HCT116 (cell line): Measurements from ENCODE around the gene CCDC54. TPM values are rescaled to one million over a fixed set of nuclear protein-coding genes. Genes with fewer than 3 reads are reported as not detected.

Source experiments
- ATAC-seq: fragments of 200-7000 bp; cut with Tn5 transposase; 2 replicates; pipeline ENCODE4 v1.9.1; 2020; ENCODE audit warnings: mild to moderate bottlenecking, moderate library complexity
- BruUV-seq: library from RNA; stranded (reverse); fragments of 400-500 nt; replicated peaks from 2 replicates; lab custom pipeline; 2021; lab: Mats Ljungman, UMichigan
- CTCF ChIA-PET: fragments of 300-600 bp; sonication (Branson Sonifier 250); formaldehyde crosslinking; loops from one replicate; lab custom pipeline; 2021; ENCODE audit warnings: antibody characterized with exemption; lab: Charles Lee
- POLR2A ChIA-PET: fragments of 300-600, 350-600 bp; sonication (Branson Sonifier 250); formaldehyde crosslinking; loops from one replicate; lab custom pipeline; 2021; ENCODE audit warnings: antibody characterized with exemption; lab: Charles Lee
- RAD21 ChIA-PET, 2 experiments: fragments of 300-600 bp; sonication (Branson Sonifier 250); formaldehyde crosslinking; loops; one replicate each; lab custom pipeline; 2023; ENCODE audit warnings: low total read pairs in 2 of 2; ENCODE audit not compliant: uncharacterized antibody in 2 of 2, unreplicated experiment in 2 of 2, low non-redundant PET in 1 of 2; lab: Charles Lee
- DNase-seq: peaks from one replicate; pipeline ENCODE4 v3.0.0-alpha.2; 2010; ENCODE audit warnings: low read depth, low spot score
- H2AFZ ChIP-seq: fragments of 200-600 bp; shearing (Covaris generic), sonication (generic); 2 replicates; pipeline ENCODE4 v1.6.1; 2017; ENCODE audit warnings: low read depth, mixed run types, mixed read lengths, antibody characterized with exemption, low read length; ENCODE audit not compliant: poor library complexity, severe bottlenecking
- H3K27ac ChIP-seq: 2 replicates; pipeline ENCODE4 v1.5.1; 2012; ENCODE audit warnings: low read depth, low read length
- H3K27me3 ChIP-seq: fragments of 200-600 bp; sonication (generic); 2 replicates; pipeline ENCODE4 v1.6.1; 2016; ENCODE audit warnings: mixed run types, low read length, mixed read lengths; ENCODE audit not compliant: insufficient read depth
- H3K36me3 ChIP-seq, 2 experiments: fragments of 200-500 bp in 1 of 2; fragments of 200-600 bp in 1 of 2; sonication (Bioruptor generic) in 1 of 2; sonication (generic) in 1 of 2; 2 replicates each; pipeline versions ENCODE4 v1.5.1 to v1.6.1; 2014 to 2016; ENCODE audit warnings: low read length in 2 of 2, inconsistent platforms in 1 of 2, mixed read lengths in 1 of 2, mixed run types in 1 of 2; ENCODE audit not compliant: insufficient read depth in 2 of 2, control insufficient read depth in 1 of 2
- H3K4me1 ChIP-seq, 2 experiments: fragments of 200-600 bp in 1 of 2; sonication (generic) in 1 of 2; 2 replicates each; pipeline versions ENCODE4 v1.5.1 to v1.6.1; 2012 to 2017; ENCODE audit warnings: low read length in 2 of 2, inconsistent platforms in 1 of 2, mild to moderate bottlenecking in 1 of 2, mixed read lengths in 1 of 2, mixed run types in 1 of 2, moderate library complexity in 1 of 2; ENCODE audit not compliant: insufficient read depth in 2 of 2, control insufficient read depth in 1 of 2
- H3K4me2 ChIP-seq: fragments of 200-600 bp; sonication (generic); 2 replicates; pipeline ENCODE4 v1.6.1; 2017; ENCODE audit warnings: mixed run types, low read length, mixed read lengths
- H3K4me3 ChIP-seq, 2 experiments: fragments of 200-600 bp in 1 of 2; sonication (generic) in 1 of 2; replicated peaks in 1 of 2; 2 replicates each; pipeline ENCODE4 v1.5.1; 2011 to 2016; ENCODE audit warnings: low read length in 2 of 2, control low read depth in 1 of 2, low read depth in 1 of 2, mild to moderate bottlenecking in 1 of 2, mixed read lengths in 1 of 2, mixed run types in 1 of 2
- H3K79me2 ChIP-seq: fragments of 200-600 bp; sonication (generic); 2 replicates; pipeline ENCODE4 v1.6.1; 2017; ENCODE audit warnings: mild to moderate bottlenecking, mixed run types, low read length, moderate library complexity, mixed read lengths; ENCODE audit not compliant: insufficient read depth
- H3K9ac ChIP-seq: fragments of 200-600 bp; sonication (generic); 2 replicates; pipeline ENCODE4 v1.6.1; 2016; ENCODE audit warnings: low read length, mixed read lengths
- H3K9me2 ChIP-seq: fragments of 200-600 bp; sonication (generic), shearing (Covaris generic); 2 replicates; pipeline ENCODE4 v1.6.1; 2017; ENCODE audit warnings: mixed run types, mild to moderate bottlenecking, moderate library complexity; ENCODE audit not compliant: insufficient read depth
- H3K9me3 ChIP-seq, 2 experiments: fragments of 200-500 bp in 1 of 2; fragments of 200-600 bp in 1 of 2; sonication (Bioruptor generic) in 1 of 2; sonication (generic) in 1 of 2; 2 replicates each; pipeline ENCODE4 v1.6.1; 2014 to 2017; ENCODE audit warnings: low read length in 2 of 2, mixed read lengths in 2 of 2, inconsistent platforms in 1 of 2, low read depth in 1 of 2, mild to moderate bottlenecking in 1 of 2, mixed run types in 1 of 2, moderate library complexity in 1 of 2; ENCODE audit not compliant: control insufficient read depth in 1 of 2, insufficient read depth in 1 of 2
- H4K20me1 ChIP-seq: fragments of 200-600 bp; sonication (generic), shearing (Covaris generic); 2 replicates; pipeline ENCODE4 v1.6.1; 2017; ENCODE audit warnings: mixed run types, mild to moderate bottlenecking, moderate library complexity; ENCODE audit not compliant: insufficient read depth
- CBX3 ChIP-seq: IDR thresholded peaks from 2 replicates; pipeline ENCODE4 v1.6.1; 2012; ENCODE audit warnings: low read depth
- EGR1 ChIP-seq: IDR thresholded peaks from 2 replicates; pipeline ENCODE4 v1.6.1; 2012; ENCODE audit warnings: low read depth
- ELF1 ChIP-seq: IDR thresholded peaks from 2 replicates; pipeline ENCODE4 v1.6.1; 2012; ENCODE audit warnings: low read depth, borderline replicate concordance
- FOSL1 ChIP-seq: IDR thresholded peaks from 2 replicates; pipeline ENCODE4 v1.6.1; 2012; ENCODE audit warnings: low read depth
- JUND ChIP-seq: IDR thresholded peaks from 2 replicates; pipeline ENCODE4 v1.6.1; 2012
- POLR2AphosphoS5 ChIP-seq: IDR thresholded peaks from 2 replicates; pipeline ENCODE4 v1.6.1; 2011; ENCODE audit warnings: mild to moderate bottlenecking, low read depth, low read length, moderate library complexity
- SIN3A ChIP-seq: IDR thresholded peaks from 2 replicates; pipeline ENCODE4 v1.6.1; 2012; ENCODE audit warnings: low read depth
- SP1 ChIP-seq: IDR thresholded peaks from 2 replicates; pipeline ENCODE4 v1.6.1; 2012; ENCODE audit warnings: low read depth
- SRF ChIP-seq: IDR thresholded peaks from 2 replicates; pipeline ENCODE4 v1.6.1; 2012; ENCODE audit warnings: low read depth
- TCF7L2 ChIP-seq: IDR thresholded peaks from 2 replicates; pipeline ENCODE4 v1.7.0; 2011; ENCODE audit warnings: borderline replicate concordance, inconsistent platforms; ENCODE audit not compliant: insufficient read depth, insufficient read length; ENCODE audit errors: extremely low read depth
- ZFX ChIP-seq: fragments of 450-650 bp; IDR thresholded peaks from 2 replicates; pipeline ENCODE4 v1.6.1; 2017
- ZNF274 ChIP-seq: fragments of 200-500 bp; sonication (Bioruptor generic); IDR thresholded peaks from 2 replicates; pipeline ENCODE4 v1.6.1; 2014; ENCODE audit warnings: mild to moderate bottlenecking, low read depth, low read length, inconsistent platforms
- intact Hi-C: fragments of 100-400 bp; cut with micrococcal nuclease; formaldehyde crosslinking; loops from 2 replicates; pipeline ENCODE4 v1.10.0; 2022
- total RNA-seq: library from RNA; stranded (reverse); gene quantifications from one replicate; pipeline ENCODE4 v1.2.1, GENCODE V29; 2021; ENCODE audit not compliant: unreplicated experiment
- TF ChIP-seq, protein P1 (sequence below): IDR thresholded peaks from 2 replicates; pipeline ENCODE4 v1.6.1; 2012
- TF ChIP-seq, protein P2 (sequence below): IDR thresholded peaks from 2 replicates; pipeline ENCODE4 v1.6.1; 2011; ENCODE audit warnings: mild to moderate bottlenecking, low read length, moderate library complexity; ENCODE audit not compliant: insufficient replicate concordance; ENCODE audit errors: extremely low read depth
- TF ChIP-seq, protein P3 (sequence below): IDR thresholded peaks from 2 replicates; pipeline ENCODE4 v1.6.1; 2012; ENCODE audit warnings: low read depth

Gene CCDC54
- total RNA-seq, 1 experiment from 2014 or later = not detected

DNA sequence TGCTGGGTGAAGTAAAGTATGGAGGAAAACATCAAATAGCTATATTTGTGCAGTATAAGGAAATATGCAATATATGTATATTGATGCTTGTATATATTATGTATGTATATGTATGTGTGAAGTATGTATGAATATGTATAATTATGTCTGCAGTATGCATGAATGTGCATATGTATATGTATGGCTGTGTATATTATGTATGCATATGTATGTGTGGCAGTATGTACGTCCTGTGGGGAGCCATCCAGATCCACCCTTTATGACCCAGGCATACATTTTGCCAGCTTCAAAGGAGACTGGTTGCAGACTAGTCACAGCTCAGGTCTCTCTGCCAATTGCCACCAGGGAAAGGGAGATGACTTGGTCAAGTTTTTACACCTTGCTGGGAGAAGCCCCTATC, 24.1 kb downstream of the CCDC54 start:
- H4K20me1 ChIP-seq = no peaks in the 10 kb centered on the region
- no peak for TF ChIP-seq POLR2AphosphoS5
- no peak for TF ChIP-seq CBX3
- TF ChIP-seq, protein P1, sequence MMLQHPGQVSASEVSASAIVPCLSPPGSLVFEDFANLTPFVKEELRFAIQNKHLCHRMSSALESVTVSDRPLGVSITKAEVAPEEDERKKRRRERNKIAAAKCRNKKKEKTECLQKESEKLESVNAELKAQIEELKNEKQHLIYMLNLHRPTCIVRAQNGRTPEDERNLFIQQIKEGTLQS = no peak
- TF ChIP-seq SRF = no peak
- no peak for TF ChIP-seq ZNF274
- no peak for TF ChIP-seq SIN3A
- no peak for TF ChIP-seq ZFX
- TF ChIP-seq JUND = no peak
- TF ChIP-seq TCF7L2 = no peak
- TF ChIP-seq FOSL1 = no peak
- H3K9me2 ChIP-seq = 0 out of 2 replicates have a peak, but pooled peaks cover 10% of the 10 kb centered on the region
- ATAC-seq (no peak), DNase-seq (no peak)
- no peaks in the 10 kb centered on the region for H3K4me1 ChIP-seq
- no peak overlapping the region for H3K4me2 ChIP-seq
- intact Hi-C loops = no loop called here
- H3K79me2 ChIP-seq = no peaks in the 10 kb centered on the region
- no peak overlapping the region for H2AFZ ChIP-seq
- no TSS peak for BruUV-seq
- no peak overlapping the region for H3K4me3 ChIP-seq
- ChIA-PET RAD21 (no interaction called here), CTCF (no interaction called here), POLR2A (no interaction called here)
- H3K9me3 ChIP-seq = no peaks in the 10 kb centered on the region
- no peak overlapping the region for H3K27ac ChIP-seq
- H3K9ac ChIP-seq = no peak overlapping the region
- no peaks in the 10 kb centered on the region for H3K27me3 ChIP-seq
- no peaks in the 10 kb centered on the region for H3K36me3 ChIP-seq

DNA sequence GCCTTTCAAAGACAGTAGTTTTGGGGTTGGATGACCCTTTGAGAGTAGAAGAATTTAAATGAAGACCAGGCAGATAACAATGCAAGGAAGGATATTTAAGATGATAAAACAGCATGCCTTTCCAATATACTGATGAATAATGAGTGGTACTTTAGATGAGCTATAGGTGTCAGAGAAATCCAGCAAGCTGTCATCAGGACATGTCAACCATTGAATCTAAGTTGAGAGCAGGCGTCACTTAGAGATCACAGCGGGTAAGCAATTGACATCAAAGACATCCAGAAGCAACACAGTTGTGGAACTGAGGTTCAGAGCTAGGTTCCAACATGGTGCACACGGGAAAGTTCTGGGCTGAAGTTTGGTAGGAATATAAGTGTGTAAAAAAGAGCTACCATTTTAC, 25.0 kb downstream of the CCDC54 start:
- RAD21 ChIA-PET = no interaction called here
- no peak overlapping the region for H3K4me3 ChIP-seq
- BruUV-seq = no TSS peak
- H2AFZ ChIP-seq = no peak overlapping the region
- H3K27me3 ChIP-seq = no peaks in the 10 kb centered on the region
- CTCF ChIA-PET = interaction anchor here (0.6 to 2.6 kb wide), 2 partner anchors 19 to 42 kb away, joined by 3 to 9 read pairs; no protein-coding TSS in a partner anchor
- H3K4me2 ChIP-seq = no peak overlapping the region
- no peak overlapping the region for H3K27ac ChIP-seq
- POLR2A ChIA-PET = no interaction called here
- no peaks in the 10 kb centered on the region for H3K9me3 ChIP-seq
- H3K36me3 ChIP-seq = no peaks in the 10 kb centered on the region
- no peaks in the 10 kb centered on the region for H3K79me2 ChIP-seq
- H3K9ac ChIP-seq = no peak overlapping the region
- H3K4me1 ChIP-seq = no peaks in the 10 kb centered on the region
- no peak for ATAC-seq
- no peak for DNase-seq
- no peaks in the 10 kb centered on the region for H4K20me1 ChIP-seq
- 0 out of 2 replicates have a peak, but pooled peaks cover 10% of the 10 kb centered on the region for H3K9me2 ChIP-seq
- intact Hi-C loops = no loop called here
- TF ChIP-seq SP1 (no peak), SRF (no peak), JUND (no peak), TCF7L2 (no peak), EGR1 (no peak), ZNF274 (no peak), CBX3 (no peak), ELF1 (no peak)
- TF ChIP-seq, protein P2, sequence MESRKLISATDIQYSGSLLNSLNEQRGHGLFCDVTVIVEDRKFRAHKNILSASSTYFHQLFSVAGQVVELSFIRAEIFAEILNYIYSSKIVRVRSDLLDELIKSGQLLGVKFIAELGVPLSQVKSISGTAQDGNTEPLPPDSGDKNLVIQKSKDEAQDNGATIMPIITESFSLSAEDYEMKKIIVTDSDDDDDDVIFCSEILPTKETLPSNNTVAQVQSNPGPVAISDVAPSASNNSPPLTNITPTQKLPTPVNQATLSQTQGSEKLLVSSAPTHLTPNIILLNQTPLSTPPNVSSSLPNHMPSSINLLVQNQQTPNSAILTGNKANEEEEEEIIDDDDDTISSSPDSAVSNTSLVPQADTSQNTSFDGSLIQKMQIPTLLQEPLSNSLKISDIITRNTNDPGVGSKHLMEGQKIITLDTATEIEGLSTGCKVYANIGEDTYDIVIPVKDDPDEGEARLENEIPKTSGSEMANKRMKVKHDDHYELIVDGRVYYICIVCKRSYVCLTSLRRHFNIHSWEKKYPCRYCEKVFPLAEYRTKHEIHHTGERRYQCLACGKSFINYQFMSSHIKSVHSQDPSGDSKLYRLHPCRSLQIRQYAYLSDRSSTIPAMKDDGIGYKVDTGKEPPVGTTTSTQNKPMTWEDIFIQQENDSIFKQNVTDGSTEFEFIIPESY = no peak
- TF ChIP-seq, protein P1 = no peak
- TF ChIP-seq, protein P3, sequence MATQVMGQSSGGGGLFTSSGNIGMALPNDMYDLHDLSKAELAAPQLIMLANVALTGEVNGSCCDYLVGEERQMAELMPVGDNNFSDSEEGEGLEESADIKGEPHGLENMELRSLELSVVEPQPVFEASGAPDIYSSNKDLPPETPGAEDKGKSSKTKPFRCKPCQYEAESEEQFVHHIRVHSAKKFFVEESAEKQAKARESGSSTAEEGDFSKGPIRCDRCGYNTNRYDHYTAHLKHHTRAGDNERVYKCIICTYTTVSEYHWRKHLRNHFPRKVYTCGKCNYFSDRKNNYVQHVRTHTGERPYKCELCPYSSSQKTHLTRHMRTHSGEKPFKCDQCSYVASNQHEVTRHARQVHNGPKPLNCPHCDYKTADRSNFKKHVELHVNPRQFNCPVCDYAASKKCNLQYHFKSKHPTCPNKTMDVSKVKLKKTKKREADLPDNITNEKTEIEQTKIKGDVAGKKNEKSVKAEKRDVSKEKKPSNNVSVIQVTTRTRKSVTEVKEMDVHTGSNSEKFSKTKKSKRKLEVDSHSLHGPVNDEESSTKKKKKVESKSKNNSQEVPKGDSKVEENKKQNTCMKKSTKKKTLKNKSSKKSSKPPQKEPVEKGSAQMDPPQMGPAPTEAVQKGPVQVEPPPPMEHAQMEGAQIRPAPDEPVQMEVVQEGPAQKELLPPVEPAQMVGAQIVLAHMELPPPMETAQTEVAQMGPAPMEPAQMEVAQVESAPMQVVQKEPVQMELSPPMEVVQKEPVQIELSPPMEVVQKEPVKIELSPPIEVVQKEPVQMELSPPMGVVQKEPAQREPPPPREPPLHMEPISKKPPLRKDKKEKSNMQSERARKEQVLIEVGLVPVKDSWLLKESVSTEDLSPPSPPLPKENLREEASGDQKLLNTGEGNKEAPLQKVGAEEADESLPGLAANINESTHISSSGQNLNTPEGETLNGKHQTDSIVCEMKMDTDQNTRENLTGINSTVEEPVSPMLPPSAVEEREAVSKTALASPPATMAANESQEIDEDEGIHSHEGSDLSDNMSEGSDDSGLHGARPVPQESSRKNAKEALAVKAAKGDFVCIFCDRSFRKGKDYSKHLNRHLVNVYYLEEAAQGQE = no peak
